Measurements from ENCODE around the gene SLC17A9.

Gene SLC17A9

GRCh38 chr20:62949962-62950361, 2.5 kb upstream of the SLC17A9 start:
- H3K27ac ChIP-seq = no peak overlapping the region
- TF ChIP-seq CTCF (IDR thresholded peaks at IDR 0.05) (no peak), ZFX (IDR thresholded peaks at IDR 0.05; ENCODE audit: borderline replicate concordance) (no peak)

- H3K27ac ChIP-seq = no peak overlapping the region
- TF ChIP-seq CTCF (IDR thresholded peaks at IDR 0.05) = no peak
- TF ChIP-seq ZFX (IDR thresholded peaks at IDR 0.05; ENCODE audit: borderline replicate concordance) = no peak
Observed at GRCh38 chr20:62950741-62951140, 1.8 kb upstream of the SLC17A9 start.

GRCh38 chr20:62951143-62951895, 1.2 kb upstream of the SLC17A9 start:
- H3K27ac ChIP-seq = no peak overlapping the region
- TF ChIP-seq CTCF (IDR thresholded peaks at IDR 0.05) = no peak
- TF ChIP-seq ZFX (IDR thresholded peaks at IDR 0.05; ENCODE audit: borderline replicate concordance) = no peak

GRCh38 chr20:62951896-62952372, 575 bp upstream of the SLC17A9 start:
- H3K27ac ChIP-seq = no peak overlapping the region
- no peak for TF ChIP-seq ZFX (IDR thresholded peaks at IDR 0.05; ENCODE audit: borderline replicate concordance)
- TF ChIP-seq CTCF (IDR thresholded peaks at IDR 0.05) = no peak

GRCh38 chr20:62952968-62953838, 694 bp downstream of the SLC17A9 start:
- H3K27ac ChIP-seq = no peak overlapping the region
- TF ChIP-seq CTCF (IDR thresholded peaks at IDR 0.05) = no peak
- no peak for TF ChIP-seq ZFX (IDR thresholded peaks at IDR 0.05; ENCODE audit: borderline replicate concordance)

- H3K27ac ChIP-seq = no peak overlapping the region
- TF ChIP-seq ZFX (IDR thresholded peaks at IDR 0.05; ENCODE audit: borderline replicate concordance) (no peak), CTCF (IDR thresholded peaks at IDR 0.05) (no peak)
Observed at GRCh38 chr20:62953839-62954703, 1.6 kb downstream of the SLC17A9 start.
